C4-2B (cell line): ENCODE measurements around the gene ZCWPW1.

Experiments
- CTCF ChIP-seq: fragments of 450-650 bp; conservative IDR thresholded peaks from 2 replicates; pipeline ENCODE4 v1.5.1; 2017; ENCODE audit warnings: mild to moderate bottlenecking
- ZFX ChIP-seq: fragments of 450-650 bp; IDR thresholded peaks from 2 replicates; pipeline ENCODE4 v1.6.1; 2017

DNA sequence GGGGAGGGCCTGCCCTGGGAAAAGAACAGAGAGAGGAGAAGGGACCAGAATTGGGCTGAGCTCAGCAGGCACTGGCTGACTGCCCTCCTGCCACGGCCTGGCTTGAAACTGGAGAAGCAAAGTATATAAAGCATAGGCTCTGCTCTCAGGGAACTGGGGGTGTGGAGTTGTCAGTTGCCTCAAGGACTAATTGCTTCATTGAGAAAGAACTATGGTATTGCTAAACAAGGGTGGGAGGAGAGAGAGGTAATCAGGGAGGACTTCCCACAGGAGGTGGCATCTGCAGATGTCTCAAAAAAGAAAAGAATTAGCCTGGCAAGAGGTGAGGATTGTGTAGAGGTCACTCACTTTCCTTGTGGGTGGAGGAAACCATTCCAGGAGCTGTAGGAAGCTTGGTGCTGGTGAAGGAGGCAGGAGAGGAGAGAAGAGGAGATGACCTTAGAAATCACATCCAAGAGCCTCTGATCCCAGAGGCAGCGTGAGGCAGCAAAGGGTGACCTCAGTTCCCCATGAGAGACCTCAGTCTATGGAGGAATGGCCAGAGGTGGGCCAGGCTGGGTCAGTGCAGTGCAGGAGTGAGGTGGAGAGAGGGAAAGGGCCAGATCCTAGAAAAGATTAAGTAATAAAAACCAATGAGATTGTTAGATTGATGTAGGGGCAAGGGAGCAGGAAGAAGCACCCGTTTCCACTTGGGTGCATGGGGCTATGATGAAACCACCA is 68.2 kb downstream of the ZCWPW1 start:
- no peak for TF ChIP-seq CTCF
- no peak for TF ChIP-seq ZFX
